Neuronal stem cell (in vitro differentiated cells): ENCODE results near the gene HIVEP2.

Experiments
- DNase-seq: peaks from one replicate; pipeline ENCODE4 v3.0.0-alpha.2; 2013; ENCODE audit warnings: low spot score
- H2AFZ ChIP-seq: one replicate; pipeline ENCODE4 v1.6.1; 2013; ENCODE audit warnings: mild to moderate bottlenecking, low read length, inconsistent platforms
- H2AK5ac ChIP-seq: 2 replicates; pipeline ENCODE4 v1.6.1; 2013; ENCODE audit warnings: low read depth, mild to moderate bottlenecking, inconsistent platforms, low read length, moderate library complexity, mixed read lengths
- H2BK120ac ChIP-seq: 2 replicates; pipeline ENCODE4 v1.6.1; 2013; ENCODE audit warnings: low read depth, mild to moderate bottlenecking, inconsistent platforms, low read length, moderate library complexity, mixed read lengths
- H2BK12ac ChIP-seq: one replicate; pipeline ENCODE4 v1.6.1; 2013; ENCODE audit warnings: low read length, inconsistent platforms
- H2BK15ac ChIP-seq: 2 replicates; pipeline ENCODE4 v1.6.1; 2013; ENCODE audit warnings: mild to moderate bottlenecking, low read length, inconsistent platforms, mixed read lengths
- H2BK5ac ChIP-seq: one replicate; pipeline ENCODE4 v1.6.1; 2013; ENCODE audit warnings: inconsistent platforms, mild to moderate bottlenecking, low read length, moderate library complexity
- H3K14ac ChIP-seq: one replicate; pipeline ENCODE4 v1.6.1; 2013; ENCODE audit warnings: low read length, inconsistent platforms
- H3K18ac ChIP-seq: 2 replicates; pipeline ENCODE4 v1.6.1; 2013; ENCODE audit warnings: low read length, inconsistent platforms
- H3K23ac ChIP-seq: 2 replicates; pipeline ENCODE4 v1.6.1; 2013; ENCODE audit warnings: low read depth, mild to moderate bottlenecking, mixed read lengths, low read length, inconsistent platforms; ENCODE audit not compliant: poor library complexity
- H3K27ac ChIP-seq: replicated peaks from 3 replicates; pipeline ENCODE4 v1.5.1; 2013; ENCODE audit warnings: low read length, inconsistent platforms
- H3K27me3 ChIP-seq, 3 experiments: 2 replicates each; pipeline ENCODE4 v1.6.1; 2013; ENCODE audit warnings: low read length in 3 of 3, mild to moderate bottlenecking in 2 of 3, inconsistent platforms in 1 of 3, low read depth in 1 of 3, mixed read lengths in 1 of 3, moderate library complexity in 1 of 3; ENCODE audit not compliant: control insufficient read depth in 3 of 3, insufficient read depth in 3 of 3
- H3K36me3 ChIP-seq, 2 donors: replicated peaks in 1 of 2; 2 replicates each; pipeline ENCODE4 v1.6.1; 2013; ENCODE audit warnings: low read length in 2 of 2; ENCODE audit not compliant: control insufficient read depth in 2 of 2, insufficient read depth in 2 of 2
- H3K4ac ChIP-seq: 2 replicates; pipeline ENCODE4 v1.6.1; 2013; ENCODE audit warnings: inconsistent platforms, mild to moderate bottlenecking, low read length, moderate library complexity
- H3K4me1 ChIP-seq, 2 donors: 1 replicate in 1 of 2; 2 replicates in 1 of 2; pipeline ENCODE4 v1.6.1; 2013; ENCODE audit warnings: low read length in 2 of 2, low read depth in 1 of 2; ENCODE audit not compliant: control insufficient read depth in 2 of 2, insufficient read depth in 1 of 2
- H3K4me2 ChIP-seq: one replicate; pipeline ENCODE4 v1.6.1; 2013; ENCODE audit warnings: mild to moderate bottlenecking, low read length, inconsistent platforms; ENCODE audit not compliant: insufficient read depth, poor library complexity, severe bottlenecking
- H3K4me3 ChIP-seq, 2 donors: 2 replicates each; pipeline ENCODE4 v1.5.1; 2013; ENCODE audit warnings: low read length in 2 of 2, mild to moderate bottlenecking in 2 of 2, inconsistent platforms in 1 of 2, moderate library complexity in 1 of 2
- H3K79me1 ChIP-seq: one replicate; pipeline ENCODE4 v1.6.1; 2013; ENCODE audit warnings: low read depth, mild to moderate bottlenecking, inconsistent platforms, low read length, moderate library complexity
- H3K9ac ChIP-seq: one replicate; pipeline ENCODE4 v1.6.1; 2013; ENCODE audit warnings: mild to moderate bottlenecking, low read depth, low read length, inconsistent platforms; ENCODE audit not compliant: poor library complexity
- H3K9me3 ChIP-seq, 2 donors: replicated peaks in 1 of 2; 2 replicates each; pipeline versions ENCODE3 to v1.6.1; 2013; ENCODE audit warnings: low read length in 2 of 2, mild to moderate bottlenecking in 2 of 2, inconsistent platforms in 1 of 2, low read depth in 1 of 2, mixed read lengths in 1 of 2, moderate library complexity in 1 of 2; ENCODE audit not compliant: control insufficient read depth in 2 of 2, insufficient read depth in 1 of 2
- H4K8ac ChIP-seq: one replicate; pipeline ENCODE4 v1.6.1; 2013; ENCODE audit warnings: low read depth, mild to moderate bottlenecking, inconsistent platforms, low read length, moderate library complexity
- H4K91ac ChIP-seq: one replicate; pipeline ENCODE4 v1.6.1; 2013; ENCODE audit warnings: low read length, low read depth, mild to moderate bottlenecking, inconsistent platforms; ENCODE audit not compliant: poor library complexity
- WGBS, 2 donors: extraction: QIAGEN DNeasy Blood & Tissue Kit; methylation state at CpG; one replicate each; pipeline ENCODE4 v1.1.7; 2013; ENCODE audit warnings: missing lambda C conversion rate in 2 of 2, mixed read lengths in 1 of 2; ENCODE audit not compliant: insufficient read length in 2 of 2, insufficient replicate concordance in 1 of 2; ENCODE audit errors: extremely low coverage in 2 of 2; 5-methylcytosine and 5-hydroxymethylcytosine counted together

HIVEP2 gene

GRCh38 chr6:142848156-142848555 is 96.8 kb downstream of the HIVEP2 start:
- Histone ChIP-seq H3K18ac (no peak overlapping the region), H3K4me3 (no peak overlapping the region), H3K36me3 (no peaks in the 10 kb centered on the region), H2AK5ac (no peak overlapping the region), H3K79me1 (no peaks in the 10 kb centered on the region), H3K27me3 (no peaks in the 10 kb centered on the region), H3K4ac (no peak overlapping the region), H3K9me3 (no peaks in the 10 kb centered on the region), H2BK15ac (no peak overlapping the region), H3K4me2 (no peak overlapping the region), H2AFZ (no peak overlapping the region), H4K91ac (no peak overlapping the region), H3K14ac (no peak overlapping the region), H3K23ac (no peak overlapping the region), H3K9ac (no peak overlapping the region), H2BK12ac (no peak overlapping the region), H2BK5ac (no peak overlapping the region), H3K27ac (no peak overlapping the region), H2BK120ac (no peak overlapping the region), H3K4me1 (peaks cover 9 to 20% of the 10 kb centered on the region in 2 donors), H4K8ac (no peak overlapping the region)
- DNase-seq, result no peak

- Histone ChIP-seq H4K91ac (no peak overlapping the region), H3K23ac (no peak overlapping the region), H3K4me3 (no peak overlapping the region), H3K27me3 (no peaks in the 10 kb centered on the region), H2AFZ (no peak overlapping the region), H3K27ac (no peak overlapping the region), H3K18ac (no peak overlapping the region), H4K8ac (no peak overlapping the region), H3K4ac (no peak overlapping the region), H3K14ac (no peak overlapping the region), H2BK5ac (no peak overlapping the region), H3K4me2 (no peak overlapping the region), H2BK12ac (no peak overlapping the region), H2BK120ac (no peak overlapping the region), H2AK5ac (no peak overlapping the region), H3K9ac (no peak overlapping the region), H3K4me1 (peaks cover 9 to 23% of the 10 kb centered on the region in 2 donors), H3K9me3 (no peaks in the 10 kb centered on the region), H2BK15ac (no peak overlapping the region), H3K79me1 (no peaks in the 10 kb centered on the region), H3K36me3 (no peaks in the 10 kb centered on the region)
- no CpG with 5 or more reads among the region's 5 CpGs for WGBS, 2 donors
- DNase-seq, result no peak
Measured at GRCh38 chr6:142846883-142847287, 98.1 kb downstream of the HIVEP2 start.

- Histone ChIP-seq H2BK15ac (no peak overlapping the region), H2AK5ac (no peak overlapping the region), H4K91ac (no peak overlapping the region), H3K36me3 (no peaks in the 10 kb centered on the region), H4K8ac (no peak overlapping the region), H2BK120ac (no peak overlapping the region), H3K79me1 (no peaks in the 10 kb centered on the region), H3K14ac (no peak overlapping the region), H3K4ac (no peak overlapping the region), H3K23ac (no peak overlapping the region), H3K9ac (no peak overlapping the region), H3K4me1 (peaks cover 9 to 23% of the 10 kb centered on the region in 2 donors), H2BK12ac (no peak overlapping the region), H3K9me3 (no peaks in the 10 kb centered on the region), H3K18ac (no peak overlapping the region), H3K4me3 (peak overlapping the region in 1 of 2 donors; percentile 41), H2AFZ (peak overlapping the region; percentile 86), H3K4me2 (no peak overlapping the region), H2BK5ac (no peak overlapping the region), H3K27ac (no peak overlapping the region), H3K27me3 (no peaks in the 10 kb centered on the region)
- no CpG with 5 or more reads among the region's 2 CpGs for WGBS, 2 donors
- no peak for DNase-seq
Measured at GRCh38 chr6:142846459-142846831, 98.5 kb downstream of the HIVEP2 start.

- Histone ChIP-seq H3K9me3 (no peaks in the 10 kb centered on the region), H4K8ac (no peak overlapping the region), H3K23ac (peak overlapping the region; percentile 61), H3K14ac (no peak overlapping the region), H2AK5ac (peak overlapping the region; percentile 54), H3K79me1 (no peaks in the 10 kb centered on the region), H3K36me3 (no peaks in the 10 kb centered on the region), H2BK5ac (no peak overlapping the region), H3K4me2 (peak overlapping the region; percentile 76), H2BK12ac (no peak overlapping the region), H3K27me3 (no peaks in the 10 kb centered on the region), H3K4ac (no peak overlapping the region), H3K4me3 (peak overlapping the region in 1 of 2 donors; percentile 41), H3K18ac (peak overlapping the region; percentile 89), H4K91ac (no peak overlapping the region), H2AFZ (peak overlapping the region; percentile 86), H3K4me1 (peaks cover 9 to 23% of the 10 kb centered on the region in 2 donors), H3K9ac (peak overlapping the region; percentile 47), H3K27ac (no peak overlapping the region), H2BK120ac (no peak overlapping the region), H2BK15ac (no peak overlapping the region)
- DNase-seq, result peak; percentile 63
- WGBS, 2 donors, result no CpG with 5 or more reads among the region's 23 CpGs
Measured at GRCh38 chr6:142845624-142846458, 99.1 kb downstream of the HIVEP2 start.
